Fibroblast of lung (primary cell): ENCODE data around the gene KLHL3. TPM values are rescaled to one million over a fixed set of nuclear protein-coding genes. Genes with fewer than 3 reads are reported as not detected.

Experiments
- DNase-seq, 2 donors: peaks; one replicate each; pipeline versions ENCODE4 v3.0.0 to v3.0.0-alpha.2; 2010; ENCODE audit warnings: low read depth in 2 of 2
- H2AFZ ChIP-seq: 2 replicates; pipeline ENCODE4 v1.5.1; 2012; ENCODE audit warnings: low read length, control low read depth, inconsistent platforms
- H3K27ac ChIP-seq: 2 replicates; pipeline ENCODE4 v1.5.1; 2011; ENCODE audit warnings: low read length, control low read depth; ENCODE audit not compliant: insufficient read depth
- H3K27me3 ChIP-seq: 2 replicates; pipeline ENCODE4 v1.5.1; 2011; ENCODE audit warnings: mild to moderate bottlenecking, low read length; ENCODE audit not compliant: control insufficient read depth, insufficient read depth
- H3K36me3 ChIP-seq: 2 replicates; pipeline ENCODE4 v1.5.1; 2011; ENCODE audit warnings: low read length; ENCODE audit not compliant: control insufficient read depth, insufficient read depth
- H3K4me1 ChIP-seq: 2 replicates; pipeline ENCODE4 v1.5.1; 2011; ENCODE audit warnings: low read length; ENCODE audit not compliant: control insufficient read depth, insufficient read depth; ENCODE audit errors: extremely low read depth
- H3K4me2 ChIP-seq: 2 replicates; pipeline ENCODE4 v1.5.1; 2011; ENCODE audit warnings: low read length, control low read depth; ENCODE audit not compliant: insufficient read depth; ENCODE audit errors: extremely low read depth
- H3K4me3 ChIP-seq, 4 experiments: fragments of 200-600 bp in 1 of 4; sonication (generic) in 1 of 4; replicated peaks in 1 of 4; 2 replicates each; pipeline ENCODE4 v1.5.1; 2011 to 2016; ENCODE audit warnings: low read length in 4 of 4, low read depth in 3 of 4, mild to moderate bottlenecking in 3 of 4, control low read depth in 2 of 4, inconsistent platforms in 1 of 4, mixed read lengths in 1 of 4; ENCODE audit not compliant: insufficient read depth in 1 of 4; ENCODE audit errors: control extremely low read depth in 1 of 4
- H3K79me2 ChIP-seq: 2 replicates; pipeline ENCODE4 v1.5.1; 2012; ENCODE audit warnings: mild to moderate bottlenecking, low read length, inconsistent platforms; ENCODE audit not compliant: control insufficient read depth, insufficient read depth
- H3K9ac ChIP-seq: 2 replicates; pipeline ENCODE4 v1.5.1; 2011; ENCODE audit warnings: mild to moderate bottlenecking, low read length, control low read depth; ENCODE audit not compliant: insufficient read depth
- H3K9me3 ChIP-seq: 2 replicates; pipeline ENCODE4 v1.5.1; 2012; ENCODE audit warnings: low read depth, low read length; ENCODE audit not compliant: control insufficient read depth, insufficient read depth
- H4K20me1 ChIP-seq: 2 replicates; pipeline ENCODE4 v1.5.1; 2011; ENCODE audit warnings: low read length; ENCODE audit not compliant: control insufficient read depth, insufficient read depth; ENCODE audit errors: extremely low read depth
- EZH2 ChIP-seq: IDR thresholded peaks from 2 replicates; pipeline ENCODE4 v1.5.1; 2012; ENCODE audit warnings: low read length, control low read depth, mild to moderate bottlenecking; ENCODE audit errors: missing control alignments
- polyA plus RNA-seq, 2 donors: library from polyadenylated mRNA; depleted of rRNA in 1 of 2; stranded (reverse) in 1 of 2; unstranded in 1 of 2; fragments of >200 nt; gene quantifications; 2 replicates each; pipeline ENCODE4 v1.2.1, GENCODE V29; 2011 to 2012; ENCODE audit warnings: missing spikeins in 1 of 2
- total RNA-seq: library from RNA; depleted of rRNA; stranded (reverse); fragments of >200 nt; gene quantifications from 2 replicates; pipeline ENCODE4 v1.2.1, GENCODE V29; 2014
- TF ChIP-seq, protein P1 (sequence below), 2 donors: IDR thresholded peaks in 1 of 2; conservative IDR thresholded peaks in 1 of 2; 1 replicate in 1 of 2; 2 replicates in 1 of 2; pipeline ENCODE4 v1.5.1; 2011 to 2012; ENCODE audit warnings: low read length in 2 of 2, control low read depth in 1 of 2, inconsistent platforms in 1 of 2, low read depth in 1 of 2, mild to moderate bottlenecking in 1 of 2

Gene KLHL3
- total and polyA plus RNA-seq, 2 donors (not counting 1 experiment from before 2014, with no cell fraction given) = 0.60 to 2.3 TPM

DNA sequence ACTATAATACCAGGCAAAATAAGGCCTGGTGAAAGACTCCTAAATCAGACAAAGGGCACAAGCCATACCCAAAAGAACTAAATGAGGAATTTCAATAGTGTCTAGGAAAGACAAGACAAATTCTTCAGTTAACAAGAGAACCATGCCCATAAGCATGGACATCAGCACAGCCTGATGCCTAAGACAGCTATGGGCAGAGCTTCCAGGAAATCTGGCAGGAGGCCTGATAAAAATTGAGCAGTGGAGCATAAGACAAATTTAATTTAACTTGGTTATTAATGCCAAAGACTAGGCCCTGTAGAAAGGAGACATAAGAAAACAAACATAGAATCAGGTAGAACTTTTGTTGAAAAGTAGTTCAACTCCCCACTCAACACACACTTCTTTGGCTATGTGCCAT lies 17.3 kb downstream of the KLHL3 start:
- no peak overlapping the region for H3K9ac ChIP-seq
- H3K4me3 ChIP-seq = no peak overlapping the region
- H3K79me2 ChIP-seq = no peaks in the 10 kb centered on the region
- TF ChIP-seq EZH2 = no peak
- TF ChIP-seq, protein P1, sequence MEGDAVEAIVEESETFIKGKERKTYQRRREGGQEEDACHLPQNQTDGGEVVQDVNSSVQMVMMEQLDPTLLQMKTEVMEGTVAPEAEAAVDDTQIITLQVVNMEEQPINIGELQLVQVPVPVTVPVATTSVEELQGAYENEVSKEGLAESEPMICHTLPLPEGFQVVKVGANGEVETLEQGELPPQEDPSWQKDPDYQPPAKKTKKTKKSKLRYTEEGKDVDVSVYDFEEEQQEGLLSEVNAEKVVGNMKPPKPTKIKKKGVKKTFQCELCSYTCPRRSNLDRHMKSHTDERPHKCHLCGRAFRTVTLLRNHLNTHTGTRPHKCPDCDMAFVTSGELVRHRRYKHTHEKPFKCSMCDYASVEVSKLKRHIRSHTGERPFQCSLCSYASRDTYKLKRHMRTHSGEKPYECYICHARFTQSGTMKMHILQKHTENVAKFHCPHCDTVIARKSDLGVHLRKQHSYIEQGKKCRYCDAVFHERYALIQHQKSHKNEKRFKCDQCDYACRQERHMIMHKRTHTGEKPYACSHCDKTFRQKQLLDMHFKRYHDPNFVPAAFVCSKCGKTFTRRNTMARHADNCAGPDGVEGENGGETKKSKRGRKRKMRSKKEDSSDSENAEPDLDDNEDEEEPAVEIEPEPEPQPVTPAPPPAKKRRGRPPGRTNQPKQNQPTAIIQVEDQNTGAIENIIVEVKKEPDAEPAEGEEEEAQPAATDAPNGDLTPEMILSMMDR (conservative IDR thresholded peaks at IDR 0.05 in 1 of 2, IDR thresholded peaks at IDR 0.05 in 1 of 2; ENCODE audit: low read depth in 1 of 2, low read length in 2 of 2) = no peak
- no peak overlapping the region for H3K27ac ChIP-seq
- no peaks in the 10 kb centered on the region for H4K20me1 ChIP-seq
- no peak overlapping the region for H3K4me2 ChIP-seq
- no peak overlapping the region for H2AFZ ChIP-seq
- no peaks in the 10 kb centered on the region for H3K9me3 ChIP-seq
- DNase-seq = no peak
- H3K4me1 ChIP-seq = no peaks in the 10 kb centered on the region
- H3K36me3 ChIP-seq = no peaks in the 10 kb centered on the region
- H3K27me3 ChIP-seq = no peaks in the 10 kb centered on the region

DNA sequence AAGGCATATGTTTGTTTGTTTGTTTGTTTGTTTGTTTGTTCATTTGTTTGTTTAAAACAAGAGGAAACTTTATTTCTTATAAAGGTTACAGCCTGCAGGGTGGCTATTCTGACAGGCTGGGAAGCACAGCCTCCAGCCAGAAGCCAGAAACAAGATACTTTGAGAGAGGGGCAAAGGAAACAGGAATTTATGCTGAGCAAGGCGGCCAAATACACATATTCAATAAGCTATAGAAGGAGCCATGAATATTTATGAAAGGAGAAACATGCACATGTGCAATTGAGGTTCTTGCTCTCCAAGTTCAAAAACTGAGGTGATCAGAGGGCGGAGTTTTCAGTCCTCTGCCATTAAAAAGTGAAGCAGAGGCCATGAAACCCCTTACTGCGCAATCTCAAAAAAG lies 19.6 kb downstream of the KLHL3 start:
- Histone ChIP-seq H3K9ac (no peak overlapping the region), H2AFZ (no peak overlapping the region), H3K27me3 (no peaks in the 10 kb centered on the region), H3K4me1 (no peaks in the 10 kb centered on the region), H3K36me3 (no peaks in the 10 kb centered on the region), H3K27ac (no peak overlapping the region), H4K20me1 (no peaks in the 10 kb centered on the region), H3K9me3 (no peaks in the 10 kb centered on the region), H3K4me3 (no peak overlapping the region), H3K4me2 (no peak overlapping the region), H3K79me2 (no peaks in the 10 kb centered on the region)
- TF ChIP-seq, protein P1 (conservative IDR thresholded peaks at IDR 0.05 in 1 of 2, IDR thresholded peaks at IDR 0.05 in 1 of 2; ENCODE audit: low read depth in 1 of 2, low read length in 2 of 2) = no peak
- no peak for TF ChIP-seq EZH2
- DNase-seq = no peak

DNA sequence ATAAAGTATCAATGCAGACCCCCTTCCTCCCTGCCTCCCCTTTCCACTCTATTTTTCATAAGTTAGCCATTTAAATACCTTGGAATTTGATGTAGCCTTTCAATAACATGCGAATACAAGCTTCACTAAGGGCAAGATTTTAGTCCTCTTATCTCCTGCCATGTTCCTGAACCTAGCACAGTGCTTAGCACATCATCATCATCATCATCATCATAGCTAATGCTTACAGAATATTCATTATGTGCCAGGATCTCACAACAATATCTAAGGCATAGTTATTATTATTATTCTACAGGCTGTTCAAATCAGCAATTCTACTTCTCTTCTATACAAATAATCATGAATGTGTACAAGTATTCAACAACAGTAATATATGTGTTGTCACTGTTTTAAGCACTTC lies 20.4 kb downstream of the KLHL3 start:
- no peaks in the 10 kb centered on the region for H3K9me3 ChIP-seq
- H3K4me3 ChIP-seq = no peak overlapping the region
- H3K27ac ChIP-seq = no peak overlapping the region
- H4K20me1 ChIP-seq = no peaks in the 10 kb centered on the region
- H3K4me1 ChIP-seq = no peaks in the 10 kb centered on the region
- no peaks in the 10 kb centered on the region for H3K36me3 ChIP-seq
- no peak overlapping the region for H2AFZ ChIP-seq
- H3K79me2 ChIP-seq = no peaks in the 10 kb centered on the region
- DNase-seq = no peak
- no peak overlapping the region for H3K4me2 ChIP-seq
- H3K27me3 ChIP-seq = no peaks in the 10 kb centered on the region
- no peak overlapping the region for H3K9ac ChIP-seq
- TF ChIP-seq, protein P1 (conservative IDR thresholded peaks at IDR 0.05 in 1 of 2, IDR thresholded peaks at IDR 0.05 in 1 of 2; ENCODE audit: low read depth in 1 of 2, low read length in 2 of 2) = no peak
- no peak for TF ChIP-seq EZH2
